GM13976 (cell line): Measurements from ENCODE around the gene ADCY2.

Source experiments
- DNase-seq: peaks from one replicate; pipeline ENCODE4 v3.0.0; 2012; ENCODE audit warnings: low spot score
- in situ Hi-C: fragments of 300-500 bp; cut with MboI; formaldehyde crosslinking; loops from one replicate; pipeline ENCODE4 v1.12.0; 2022; ENCODE audit warnings: low sequenced_read_pairs, mixed read lengths, inconsistent platforms; ENCODE audit not compliant: unreplicated experiment
- TF ChIP-seq, protein P1 (sequence below): IDR thresholded peaks from 2 replicates; pipeline ENCODE4 v1.5.1; 2012; ENCODE audit warnings: borderline replicate concordance, mild to moderate bottlenecking; ENCODE audit not compliant: insufficient read depth; ENCODE audit errors: extremely low read depth, missing control alignments, control extremely low read depth

The ADCY2 gene

DNA sequence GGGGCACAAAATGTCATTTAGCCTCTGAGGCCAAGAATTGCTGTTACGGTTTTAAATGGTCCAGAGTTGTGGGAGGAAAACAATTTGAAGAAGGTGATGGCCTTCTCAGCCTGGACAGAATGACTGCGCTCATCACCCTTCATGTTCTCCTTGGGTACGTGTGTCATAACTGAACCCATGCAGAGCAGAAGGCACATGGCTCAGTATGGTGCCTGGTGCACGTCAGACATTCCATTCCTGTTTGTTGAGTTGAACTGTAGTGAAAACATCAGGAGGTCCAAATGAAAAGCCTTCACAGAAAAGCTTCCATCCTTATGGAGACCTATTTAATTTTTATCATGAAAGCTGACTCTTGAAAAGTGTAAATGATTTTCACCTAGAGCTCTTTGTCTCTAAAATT is 321.8 kb downstream of the ADCY2 start:
- TF ChIP-seq, protein P1, sequence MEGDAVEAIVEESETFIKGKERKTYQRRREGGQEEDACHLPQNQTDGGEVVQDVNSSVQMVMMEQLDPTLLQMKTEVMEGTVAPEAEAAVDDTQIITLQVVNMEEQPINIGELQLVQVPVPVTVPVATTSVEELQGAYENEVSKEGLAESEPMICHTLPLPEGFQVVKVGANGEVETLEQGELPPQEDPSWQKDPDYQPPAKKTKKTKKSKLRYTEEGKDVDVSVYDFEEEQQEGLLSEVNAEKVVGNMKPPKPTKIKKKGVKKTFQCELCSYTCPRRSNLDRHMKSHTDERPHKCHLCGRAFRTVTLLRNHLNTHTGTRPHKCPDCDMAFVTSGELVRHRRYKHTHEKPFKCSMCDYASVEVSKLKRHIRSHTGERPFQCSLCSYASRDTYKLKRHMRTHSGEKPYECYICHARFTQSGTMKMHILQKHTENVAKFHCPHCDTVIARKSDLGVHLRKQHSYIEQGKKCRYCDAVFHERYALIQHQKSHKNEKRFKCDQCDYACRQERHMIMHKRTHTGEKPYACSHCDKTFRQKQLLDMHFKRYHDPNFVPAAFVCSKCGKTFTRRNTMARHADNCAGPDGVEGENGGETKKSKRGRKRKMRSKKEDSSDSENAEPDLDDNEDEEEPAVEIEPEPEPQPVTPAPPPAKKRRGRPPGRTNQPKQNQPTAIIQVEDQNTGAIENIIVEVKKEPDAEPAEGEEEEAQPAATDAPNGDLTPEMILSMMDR: no peak
- in situ Hi-C loops: no loop called here
- no peak for DNase-seq

DNA sequence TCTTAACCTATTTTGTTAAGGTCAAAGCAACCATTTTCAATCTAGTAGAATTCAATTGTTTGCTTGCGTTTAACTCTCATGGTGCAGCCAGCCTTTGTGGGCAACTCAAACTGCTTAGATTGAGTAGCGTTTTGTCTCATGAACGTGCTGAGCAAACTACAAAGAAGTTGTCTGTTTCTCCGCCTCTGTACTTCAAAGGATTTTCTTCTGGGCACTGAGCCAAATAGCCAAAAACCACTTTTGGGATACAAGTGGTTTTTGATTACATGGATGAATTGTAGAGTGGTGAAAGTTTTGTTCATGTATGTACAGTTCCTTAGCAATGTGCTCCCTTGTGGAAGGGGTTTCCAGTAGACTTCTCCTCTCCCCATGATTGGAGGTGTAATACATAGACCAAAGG is 332.1 kb downstream of the ADCY2 start:
- no peak for DNase-seq
- in situ Hi-C loops: no loop called here
- TF ChIP-seq, protein P1: no peak

DNA sequence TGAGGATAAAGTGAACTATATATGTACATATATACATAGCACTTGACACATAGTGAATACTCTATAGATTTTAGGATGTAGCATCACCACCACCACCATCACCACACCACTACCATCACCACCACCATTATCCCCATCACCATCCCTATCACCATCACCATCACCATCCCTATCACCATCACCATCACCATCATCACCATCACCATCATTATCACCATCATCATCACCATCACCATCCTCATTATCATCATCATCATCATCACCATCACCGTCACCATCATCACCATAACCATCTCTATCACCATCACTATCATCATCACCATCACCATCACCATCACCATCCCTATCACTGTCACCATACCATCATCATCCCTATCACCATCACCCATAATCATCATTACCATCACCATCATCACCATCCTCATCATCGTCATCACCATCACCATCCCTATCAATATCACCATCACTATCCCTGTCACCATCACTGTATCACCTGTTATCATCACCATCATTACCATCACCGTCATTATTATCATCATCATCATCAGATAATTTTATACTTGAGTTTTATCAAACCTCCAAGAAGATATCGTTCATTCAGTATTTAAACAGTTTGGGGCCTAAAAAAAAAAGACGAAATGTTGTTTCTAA is 345.6 kb downstream of the ADCY2 start:
- in situ Hi-C loops: no loop called here
- TF ChIP-seq, protein P1: no peak
- DNase-seq: no peak

DNA sequence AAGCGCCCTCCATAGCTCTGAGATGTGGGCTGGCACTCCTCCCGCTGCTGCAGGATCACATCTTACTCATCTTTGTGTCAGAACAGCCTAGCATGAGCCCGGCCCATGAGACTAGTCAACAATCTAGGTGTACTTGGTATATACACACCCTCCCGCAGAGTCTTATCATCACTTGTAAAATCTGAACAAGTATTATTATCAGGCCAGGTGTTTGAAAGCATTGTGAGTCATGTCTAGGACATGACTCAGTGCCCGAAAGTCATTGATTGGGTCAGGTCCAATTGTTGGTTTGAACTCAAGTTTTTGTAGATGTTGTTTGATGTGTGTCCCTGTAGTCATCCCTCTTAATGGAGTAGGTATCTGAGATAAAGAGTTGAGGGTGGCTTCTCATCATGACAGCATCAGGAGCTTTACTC is 346.3 kb downstream of the ADCY2 start:
- TF ChIP-seq, protein P1: no peak
- in situ Hi-C loops: no loop called here
- DNase-seq: no peak

DNA sequence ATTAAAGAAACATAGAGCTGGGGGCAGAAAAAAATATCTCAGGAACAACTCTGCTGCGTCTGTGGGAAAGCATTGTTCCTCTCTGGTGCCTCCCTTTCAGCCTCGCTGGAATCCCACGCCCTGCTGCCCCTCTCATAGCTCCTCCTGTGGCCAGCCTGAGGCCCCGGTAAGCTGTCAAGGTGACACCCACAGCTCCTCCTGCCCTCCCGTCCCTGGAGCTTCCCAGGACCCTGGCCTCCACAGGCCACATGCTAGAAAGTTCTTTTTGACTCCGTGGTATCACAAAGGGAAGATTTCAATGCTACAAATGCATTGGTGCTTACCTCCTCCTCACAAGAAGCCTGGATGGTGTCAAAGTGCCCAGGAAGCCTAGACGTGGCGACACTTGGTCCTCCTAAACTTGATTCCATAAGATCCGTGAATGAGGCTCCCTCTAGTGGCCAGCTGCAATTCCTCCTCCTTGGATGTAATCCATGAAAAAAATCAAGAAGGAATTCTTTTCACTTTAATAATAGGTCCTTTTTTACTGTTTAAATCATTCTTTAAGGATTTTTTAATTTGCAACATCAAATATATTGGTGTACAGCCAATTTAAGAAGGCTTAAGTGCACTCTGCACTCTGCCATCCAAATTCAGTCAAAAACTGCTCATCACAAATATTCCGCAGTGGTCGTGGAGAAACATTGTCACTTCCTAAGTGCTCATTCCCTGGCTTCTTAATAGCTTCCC is 350.1 kb downstream of the ADCY2 start:
- peak; percentile 47 for DNase-seq
- in situ Hi-C loops: no loop called here
- TF ChIP-seq, protein P1: peak; percentile 52

DNA sequence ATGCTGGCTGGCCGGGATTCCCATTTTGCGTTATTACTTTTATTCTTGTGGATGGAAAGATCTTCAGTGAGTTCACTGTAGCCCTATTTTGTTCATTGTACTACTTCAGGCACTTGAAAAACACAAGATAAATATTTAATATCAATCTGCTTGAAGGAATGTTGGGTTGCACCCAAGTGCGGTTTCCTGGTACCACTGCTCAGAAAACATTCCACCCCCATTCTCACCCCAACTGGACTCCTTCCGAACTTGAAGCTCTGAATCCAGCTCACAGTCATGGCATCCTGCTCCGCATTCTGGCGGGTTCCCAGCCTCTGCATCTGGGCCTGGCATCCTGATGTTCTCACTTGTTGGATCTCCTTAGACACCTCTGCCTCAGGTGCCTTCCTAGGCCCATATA is 351.8 kb downstream of the ADCY2 start:
- TF ChIP-seq, protein P1: no peak
- in situ Hi-C loops: no loop called here
- no peak for DNase-seq
